ENCODE measurements around the gene NASP. TPM values are rescaled to one million over a fixed set of nuclear protein-coding genes. Genes with fewer than 3 reads are reported as not detected.

The NASP gene
- 124 to 159 TPM (median 131 TPM) in 5 replicates for total RNA-seq (2022; extraction: Qiagen RNA extraction; ENCODE audit: low read depth)

GRCh38 chr1:45583666-45584350 lies at the start of gene NASP:
NASP (plus strand) TSS chr1:45584041; CDS start chr1:45584147, 106 bp downstream.

GRCh38 chr1:45550401-45551351 lies 33.2 kb upstream of the NASP start, which contains the start of gene AKR1A1:
AKR1A1 (plus strand) TSS chr1:45550826; CDS start chr1:45561795, 10,969 bp downstream.

GRCh38 chr1:45623972-45624371 lies 40.1 kb downstream of the NASP start, which contains the start of gene CCDC17:
CCDC17 (minus strand) TSS chr1:45624054; CDS start chr1:45623909, 145 bp downstream.

Other genes with a start within 250 kb of the NASP start
- 12.3 to 14.6 TPM (median 14.3 TPM) in 5 replicates for gene TOE1, start 243.9 kb upstream of the NASP start, total RNA-seq (2022; extraction: Qiagen RNA extraction; ENCODE audit: low read depth)
- 5.1 to 11.2 TPM (median 9.7 TPM) in 5 replicates for gene MUTYH, start 243.6 kb upstream of the NASP start, total RNA-seq (2022; extraction: Qiagen RNA extraction; ENCODE audit: low read depth)
- 0.30 to 0.39 TPM (median 0.34 TPM) in 5 replicates for gene TESK2, start 92.9 kb upstream of the NASP start, total RNA-seq (2022; extraction: Qiagen RNA extraction; ENCODE audit: low read depth)
- 1.5 to 2.0 TPM (median 1.7 TPM) in 5 replicates for gene CCDC163, start 84.0 kb upstream of the NASP start, total RNA-seq (2022; extraction: Qiagen RNA extraction; ENCODE audit: low read depth)
- gene MMACHC, start 83.7 kb upstream of the NASP start, total RNA-seq (2022; extraction: Qiagen RNA extraction; ENCODE audit: low read depth), result 1.8 to 2.1 TPM (median 1.8 TPM) in 5 replicates
- 2,102 to 2,627 TPM (median 2,236 TPM) in 5 replicates for gene PRDX1, start 62.2 kb upstream of the NASP start, total RNA-seq (2022; extraction: Qiagen RNA extraction; ENCODE audit: low read depth)
- gene AKR1A1, start 33.2 kb upstream of the NASP start, total RNA-seq (2022; extraction: Qiagen RNA extraction; ENCODE audit: low read depth), result 74.6 to 95.9 TPM (median 77.9 TPM) in 5 replicates
- 0.35 to 0.68 TPM (median 0.49 TPM) in 5 replicates for gene CCDC17, start 40.0 kb downstream of the NASP start, total RNA-seq (2022; extraction: Qiagen RNA extraction; ENCODE audit: low read depth)
- 35.7 to 45.5 TPM (median 41.9 TPM) in 5 replicates for gene GPBP1L1, start 102.5 kb downstream of the NASP start, total RNA-seq (2022; extraction: Qiagen RNA extraction; ENCODE audit: low read depth)
- 18.7 to 19.8 TPM (median 19.2 TPM) in 5 replicates for gene TMEM69, start 104.1 kb downstream of the NASP start, total RNA-seq (2022; extraction: Qiagen RNA extraction; ENCODE audit: low read depth)
- 4.1 to 6.6 TPM (median 5.3 TPM) in 5 replicates for gene IPP, start 166.6 kb downstream of the NASP start, total RNA-seq (2022; extraction: Qiagen RNA extraction; ENCODE audit: low read depth)
- gene MAST2, start 219.6 kb downstream of the NASP start, total RNA-seq (2022; extraction: Qiagen RNA extraction; ENCODE audit: low read depth), result 16.5 to 24.2 TPM (median 21.7 TPM) in 5 replicates